K562 treated with DMSO at 1 percent for 12 hours (cell line): Measurements from ENCODE around the gene CENPP. TPM values are rescaled to one million over a fixed set of nuclear protein-coding genes. Genes with fewer than 3 reads are reported as not detected.

Experiments
- total RNA-seq: library from RNA; unstranded; fragments of 300-600 nt; gene quantifications from 2 replicates; pipeline ENCODE4 v1.2.3, GENCODE V29; 2022; ENCODE audit not compliant: insufficient read depth

The CENPP gene
- total RNA-seq: 4.1 and 9.7 TPM in 2 replicates

GRCh38 chr9:92325269-92325990 is at the start of gene CENPP, which contains the start of gene NOL8:
Gene CENPP (plus strand): TSS chr9:92325953.
Gene NOL8 (minus strand): TSS chr9:92325350. CDS start chr9:92324161, 1,189 bp downstream.

GRCh38 chr9:92293452-92294296 is 32.1 kb upstream of the CENPP start, which contains the start of gene IARS1:
Gene IARS1 (minus strand): TSS chr9:92293697. CDS start chr9:92289419, 4,278 bp downstream.

GRCh38 chr9:92404042-92404836 is 78.5 kb downstream of the CENPP start, which contains the start of gene OGN:
Gene OGN (minus strand): TSS chr9:92404578. CDS start chr9:92403407, 1,171 bp downstream.

GRCh38 chr9:92424340-92424739 is 98.6 kb downstream of the CENPP start, which contains the start of gene OMD:
Gene OMD (minus strand): TSS chr9:92424471. CDS start chr9:92417558, 6,913 bp downstream.

GRCh38 chr9:92482329-92482728 is 156.6 kb downstream of the CENPP start, which contains the start of gene ASPN:
Gene ASPN (minus strand): TSS chr9:92482506.

GRCh38 chr9:92535940-92536850 is 210.4 kb downstream of the CENPP start, which contains the start of gene ECM2:
Gene ECM2 (minus strand): TSS chr9:92535990. CDS start chr9:92522866, 13,124 bp downstream.

Other genes starting within 250 kb of the CENPP start
- 22.7 and 61.3 TPM in 2 replicates for gene SPTLC1, start 210.5 kb upstream of the CENPP start, total RNA-seq
- gene IARS1, start 32.3 kb upstream of the CENPP start, total RNA-seq: 84.7 and 233 TPM in 2 replicates
- gene NOL8, start 603 bp upstream of the CENPP start, total RNA-seq: 15.1 and 37.2 TPM in 2 replicates
- gene OGN, start 78.6 kb downstream of the CENPP start, total RNA-seq: not detected in 2 replicates
- gene OMD, start 98.5 kb downstream of the CENPP start, total RNA-seq: not detected in 2 replicates
- not detected in 2 replicates for gene ASPN, start 156.6 kb downstream of the CENPP start, total RNA-seq
- not detected in 2 replicates for gene ECM2, start 210.0 kb downstream of the CENPP start, total RNA-seq